RWPE2 (cell line): ENCODE measurements around the gene TMOD3.
A peak's percentile ranks its signal among the peaks of the same experiment; 100 is the strongest.

ENCODE experiments used
- ATAC-seq: fragments of 200-7000 bp; cut with Tn5 transposase; 3 replicates; pipeline ENCODE4 v1.9.1; 2021; ENCODE audit warnings: low read depth
- DNase-seq: peaks from one replicate; pipeline ENCODE4 v3.0.0-alpha.2; 2020; ENCODE audit warnings: low spot score
- H3K27ac ChIP-seq: fragments of 450-650 bp; 2 replicates; pipeline ENCODE4 v1.5.1; 2017; ENCODE audit warnings: mild to moderate bottlenecking; ENCODE audit not compliant: poor library complexity, severe bottlenecking
- H3K27me3 ChIP-seq: fragments of 250-450 bp; sonication (Bioruptor Pico); 2 replicates; pipeline ENCODE4 v1.5.1; 2021; ENCODE audit warnings: mild to moderate bottlenecking, moderate library complexity; ENCODE audit not compliant: insufficient read depth, poor library complexity, severe bottlenecking
- H3K36me3 ChIP-seq: fragments of 250-450 bp; sonication (Bioruptor Pico); 2 replicates; pipeline ENCODE4 v1.5.1; 2020; ENCODE audit warnings: low read depth, mild to moderate bottlenecking, moderate library complexity
- H3K4me1 ChIP-seq: fragments of 250-450 bp; sonication (Bioruptor Pico); 2 replicates; pipeline ENCODE4 v1.5.1; 2021; ENCODE audit warnings: mild to moderate bottlenecking, moderate library complexity; ENCODE audit not compliant: insufficient read depth, poor library complexity, severe bottlenecking
- H3K4me3 ChIP-seq: fragments of 250-450 bp; sonication (Bioruptor Pico); 2 replicates; pipeline ENCODE4 v1.5.1; 2021; ENCODE audit warnings: mild to moderate bottlenecking, moderate library complexity; ENCODE audit not compliant: severe bottlenecking
- H3K9me3 ChIP-seq: fragments of 250-450 bp; sonication (Bioruptor Pico); 2 replicates; pipeline ENCODE4 v1.5.1; 2021; ENCODE audit warnings: mild to moderate bottlenecking, moderate library complexity; ENCODE audit not compliant: severe bottlenecking
- TF ChIP-seq, protein P1 (sequence below): fragments of 450-650 bp; IDR thresholded peaks from one replicate; pipeline ENCODE4 v1.5.1; 2017; ENCODE audit warnings: mild to moderate bottlenecking, moderate library complexity; ENCODE audit not compliant: poor library complexity, severe bottlenecking

The TMOD3 gene

DNA sequence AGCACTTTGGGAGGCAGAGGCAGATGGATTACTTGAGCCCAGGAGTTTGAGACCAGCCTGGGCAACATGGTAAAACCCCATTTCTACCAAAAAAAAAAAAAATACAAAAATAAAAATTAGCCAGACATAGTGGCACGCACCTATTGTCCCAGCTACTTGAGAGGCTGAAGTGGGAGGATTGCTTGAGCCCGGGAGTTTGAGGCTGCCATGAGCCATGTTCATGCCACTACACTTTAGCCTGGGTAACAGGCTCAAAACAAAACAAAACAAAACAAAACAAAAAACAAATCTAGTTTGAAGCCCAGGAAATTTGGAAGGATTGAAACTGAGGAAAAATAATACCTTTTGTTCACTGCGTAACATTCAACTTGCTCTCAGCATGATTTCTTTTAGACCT lies 16.6 kb downstream of the TMOD3 start:
- peak; percentile 3; the same call in 1 of the 3 replicates for ATAC-seq
- no peak overlapping the region for H3K4me3 ChIP-seq
- TF ChIP-seq, protein P1, sequence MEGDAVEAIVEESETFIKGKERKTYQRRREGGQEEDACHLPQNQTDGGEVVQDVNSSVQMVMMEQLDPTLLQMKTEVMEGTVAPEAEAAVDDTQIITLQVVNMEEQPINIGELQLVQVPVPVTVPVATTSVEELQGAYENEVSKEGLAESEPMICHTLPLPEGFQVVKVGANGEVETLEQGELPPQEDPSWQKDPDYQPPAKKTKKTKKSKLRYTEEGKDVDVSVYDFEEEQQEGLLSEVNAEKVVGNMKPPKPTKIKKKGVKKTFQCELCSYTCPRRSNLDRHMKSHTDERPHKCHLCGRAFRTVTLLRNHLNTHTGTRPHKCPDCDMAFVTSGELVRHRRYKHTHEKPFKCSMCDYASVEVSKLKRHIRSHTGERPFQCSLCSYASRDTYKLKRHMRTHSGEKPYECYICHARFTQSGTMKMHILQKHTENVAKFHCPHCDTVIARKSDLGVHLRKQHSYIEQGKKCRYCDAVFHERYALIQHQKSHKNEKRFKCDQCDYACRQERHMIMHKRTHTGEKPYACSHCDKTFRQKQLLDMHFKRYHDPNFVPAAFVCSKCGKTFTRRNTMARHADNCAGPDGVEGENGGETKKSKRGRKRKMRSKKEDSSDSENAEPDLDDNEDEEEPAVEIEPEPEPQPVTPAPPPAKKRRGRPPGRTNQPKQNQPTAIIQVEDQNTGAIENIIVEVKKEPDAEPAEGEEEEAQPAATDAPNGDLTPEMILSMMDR = no peak
- no peak for DNase-seq
- peaks cover 22% of the 10 kb centered on the region for H3K36me3 ChIP-seq
- peaks cover 78% of the 10 kb centered on the region for H3K4me1 ChIP-seq
- peak overlapping the region; percentile 97 for H3K27ac ChIP-seq
- H3K9me3 ChIP-seq = no peaks in the 10 kb centered on the region
- H3K27me3 ChIP-seq = no peaks in the 10 kb centered on the region

DNA sequence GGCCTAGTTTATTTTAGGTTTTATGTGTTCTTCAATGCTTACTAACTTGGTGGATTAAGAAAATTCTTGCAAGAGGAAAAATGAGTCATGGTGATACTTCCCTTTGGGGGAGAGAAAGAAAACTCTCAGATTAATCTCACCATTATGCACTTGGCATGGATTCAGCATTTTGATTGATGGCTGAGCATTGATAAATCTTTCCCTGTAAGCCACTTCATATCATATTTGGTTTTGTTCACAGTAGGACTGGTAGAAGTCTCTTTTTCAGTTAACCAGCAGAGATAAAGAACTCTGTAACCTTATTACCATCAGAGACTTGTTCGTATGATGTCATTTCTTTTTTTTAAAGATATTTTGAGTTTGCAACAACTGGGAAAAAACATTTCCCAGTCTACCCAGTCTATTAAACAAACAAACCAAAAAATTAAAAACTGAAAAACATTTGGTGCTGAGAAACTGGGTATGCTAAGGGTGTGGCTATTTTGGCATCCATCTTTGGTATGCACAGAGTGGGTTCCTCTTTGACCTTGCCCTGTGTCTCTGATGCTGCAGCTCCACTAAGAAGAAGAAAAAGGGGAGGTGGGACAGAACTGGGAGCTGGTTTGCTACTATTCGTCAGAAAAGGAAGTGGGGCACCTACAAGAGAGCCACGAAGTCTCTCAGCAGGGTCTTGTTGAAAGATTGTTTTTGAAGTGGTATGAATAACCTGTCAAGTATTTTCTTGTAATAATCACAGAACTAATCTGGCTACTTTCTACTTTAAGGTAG lies 17.2 kb downstream of the TMOD3 start:
- TF ChIP-seq, protein P1 = no peak
- Histone ChIP-seq H3K4me3 (no peak overlapping the region), H3K9me3 (no peaks in the 10 kb centered on the region), H3K27me3 (no peaks in the 10 kb centered on the region), H3K27ac (peak overlapping the region; percentile 97), H3K4me1 (peaks cover 72% of the 10 kb centered on the region), H3K36me3 (peaks cover 22% of the 10 kb centered on the region)
- ATAC-seq (peak; percentile 45), DNase-seq (no peak)

DNA sequence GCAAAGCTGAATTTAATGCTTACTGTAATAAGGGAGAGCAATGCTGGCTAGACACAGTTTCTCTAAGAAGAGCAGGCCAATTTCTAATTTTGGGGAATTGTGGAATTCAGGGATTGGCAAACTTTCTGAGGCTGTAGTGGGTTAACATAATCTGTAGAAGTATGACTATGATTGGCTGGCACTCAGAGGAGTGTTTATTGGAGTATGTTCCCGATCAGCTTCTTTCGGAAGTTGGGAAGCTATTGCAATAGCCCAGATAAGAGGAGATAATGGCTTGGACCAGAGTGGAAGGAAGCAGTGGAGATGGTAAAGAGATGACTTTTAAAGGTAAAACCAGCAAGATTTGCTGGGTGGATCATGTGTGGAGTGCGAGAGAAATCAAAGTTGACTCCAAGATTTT lies 19.4 kb downstream of the TMOD3 start:
- no peaks in the 10 kb centered on the region for H3K27me3 ChIP-seq
- TF ChIP-seq, protein P1 = no peak
- no peak for ATAC-seq

DNA sequence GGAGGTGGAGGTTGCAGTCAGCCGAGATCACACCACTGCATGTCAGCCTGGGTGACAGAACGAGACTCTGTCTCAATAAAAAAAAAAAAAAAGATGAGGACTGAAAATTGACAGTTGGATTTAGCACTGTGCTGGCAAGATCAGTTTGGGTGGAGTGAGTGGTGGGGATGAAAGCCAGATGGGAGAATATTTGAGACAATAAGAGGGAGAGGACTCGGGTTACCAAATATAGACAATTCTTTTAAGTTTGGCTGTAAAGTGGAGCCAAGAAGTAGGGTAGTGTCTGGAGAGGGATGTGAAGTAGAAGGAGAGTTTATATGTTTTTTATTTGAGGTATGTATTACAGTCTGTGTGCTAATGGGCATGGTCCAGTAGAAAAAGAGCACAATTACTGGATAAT lies 20.4 kb downstream of the TMOD3 start:
- TF ChIP-seq, protein P1 = no peak
- H3K36me3 ChIP-seq = peaks cover 27% of the 10 kb centered on the region
- H3K4me3 ChIP-seq = no peak overlapping the region
- peaks cover 40% of the 10 kb centered on the region for H3K4me1 ChIP-seq
- no peak overlapping the region for H3K27ac ChIP-seq
- DNase-seq (no peak), ATAC-seq (no peak)
- no peaks in the 10 kb centered on the region for H3K27me3 ChIP-seq
- H3K9me3 ChIP-seq = no peaks in the 10 kb centered on the region

More for the DNA sequence above, 19.4 kb downstream of the TMOD3 start:
- H3K9me3 ChIP-seq = no peaks in the 10 kb centered on the region
- peaks cover 22% of the 10 kb centered on the region for H3K36me3 ChIP-seq
- DNase-seq = no peak
- no peak overlapping the region for H3K4me3 ChIP-seq
- peaks cover 50% of the 10 kb centered on the region for H3K4me1 ChIP-seq
- peak overlapping the region; percentile 97 for H3K27ac ChIP-seq

DNA sequence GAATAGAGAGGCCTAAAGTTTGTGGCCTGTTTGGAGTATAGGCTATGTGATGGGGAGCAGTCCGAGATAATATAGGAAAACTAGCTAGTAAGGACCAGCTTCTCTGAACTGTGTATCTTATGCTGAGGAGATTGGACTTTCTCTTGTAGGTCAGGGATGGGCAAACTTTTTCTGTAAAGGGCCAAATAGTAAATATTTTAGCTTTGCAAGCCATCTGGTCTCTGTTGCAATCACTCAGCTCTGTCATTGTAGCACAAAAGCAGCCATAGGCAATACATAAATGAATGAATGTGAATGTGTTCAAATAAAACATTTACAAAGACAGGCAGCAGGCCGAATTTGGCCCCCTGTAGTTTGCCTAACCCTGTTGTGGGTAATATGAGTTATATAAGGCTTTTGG lies 24.5 kb downstream of the TMOD3 start:
- Histone ChIP-seq H3K9me3 (no peaks in the 10 kb centered on the region), H3K4me1 (no peaks in the 10 kb centered on the region), H3K36me3 (peaks cover 28% of the 10 kb centered on the region), H3K27me3 (no peaks in the 10 kb centered on the region), H3K4me3 (no peak overlapping the region), H3K27ac (peak overlapping the region; percentile 0)
- DNase-seq (no peak), ATAC-seq (no peak; the same call in 2 of the 3 replicates)
- TF ChIP-seq, protein P1 = no peak
